CD4-positive, alpha-beta T cell treated with Interleukin-6 for 4 hours (primary cell): ENCODE data around the gene TRMT13.
"Not testable (repeated sequence)": the region's sequence is repeated elsewhere in the genome, so short reads cannot be mapped to it uniquely, and the experiment has no call there.

Experiments
- DNase-seq: peaks from one replicate; pipeline ENCODE4 v3.0.0-alpha.2; 2020; ENCODE audit warnings: mixed read lengths

TRMT13 gene

DNA sequence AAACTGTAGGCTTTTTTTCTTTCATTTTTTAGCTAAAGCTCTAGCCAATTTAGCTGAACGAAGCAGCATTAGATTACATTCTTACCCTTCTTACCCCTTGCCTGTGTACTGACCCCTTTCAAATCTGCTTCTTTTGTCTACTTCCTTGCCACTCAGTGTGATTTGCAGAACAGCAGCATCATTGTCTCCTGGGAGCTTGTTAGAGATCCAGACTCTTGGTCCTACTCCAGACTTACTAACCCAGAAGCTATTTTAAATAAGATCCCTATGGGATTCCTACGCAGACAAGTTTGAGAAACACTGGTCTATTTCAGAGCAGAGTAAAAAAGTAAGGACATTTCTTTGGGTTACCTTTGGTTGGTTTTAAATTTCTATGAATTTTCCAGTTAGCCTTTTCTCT lies 31.3 kb downstream of the TRMT13 start:
- DNase-seq, result no peak

DNA sequence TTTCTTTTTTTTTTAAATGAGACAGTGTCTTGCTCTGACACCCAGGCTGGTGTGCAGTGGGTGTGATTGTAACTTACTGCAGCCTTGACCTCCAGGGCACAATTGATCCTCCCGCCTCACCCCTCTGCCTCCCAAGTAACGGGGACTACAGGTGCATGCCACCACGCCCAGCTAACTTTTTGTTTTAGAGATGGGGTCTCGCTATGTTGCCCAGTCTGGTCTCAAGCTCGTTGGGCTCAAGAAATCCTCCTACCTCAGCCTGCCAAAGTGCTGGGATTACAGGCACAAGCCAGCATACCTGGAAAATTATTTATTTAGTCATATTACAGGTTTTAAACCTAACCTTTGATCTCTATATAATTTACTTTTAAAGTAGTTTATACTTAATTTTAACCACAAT lies 31.7 kb downstream of the TRMT13 start:
- DNase-seq, result no peak

DNA sequence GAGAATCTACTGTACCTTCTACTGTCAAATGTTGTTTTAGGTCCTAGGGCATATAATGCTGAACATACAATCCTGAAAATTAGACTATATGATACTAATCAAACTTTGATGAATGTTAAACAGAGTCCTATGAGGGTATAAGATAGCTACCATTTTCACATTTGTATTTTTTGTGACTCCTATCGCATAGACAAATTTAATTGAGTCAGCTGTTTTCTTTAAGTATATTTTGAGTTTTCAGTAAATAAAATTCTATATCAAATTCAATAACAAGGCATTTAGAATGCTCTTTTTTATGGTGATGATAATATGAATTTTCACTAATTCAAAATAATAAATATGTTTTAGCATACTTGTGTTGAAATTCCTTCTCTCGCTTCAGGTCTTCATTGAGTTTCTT lies 35.1 kb downstream of the TRMT13 start:
- no peak for DNase-seq

DNA sequence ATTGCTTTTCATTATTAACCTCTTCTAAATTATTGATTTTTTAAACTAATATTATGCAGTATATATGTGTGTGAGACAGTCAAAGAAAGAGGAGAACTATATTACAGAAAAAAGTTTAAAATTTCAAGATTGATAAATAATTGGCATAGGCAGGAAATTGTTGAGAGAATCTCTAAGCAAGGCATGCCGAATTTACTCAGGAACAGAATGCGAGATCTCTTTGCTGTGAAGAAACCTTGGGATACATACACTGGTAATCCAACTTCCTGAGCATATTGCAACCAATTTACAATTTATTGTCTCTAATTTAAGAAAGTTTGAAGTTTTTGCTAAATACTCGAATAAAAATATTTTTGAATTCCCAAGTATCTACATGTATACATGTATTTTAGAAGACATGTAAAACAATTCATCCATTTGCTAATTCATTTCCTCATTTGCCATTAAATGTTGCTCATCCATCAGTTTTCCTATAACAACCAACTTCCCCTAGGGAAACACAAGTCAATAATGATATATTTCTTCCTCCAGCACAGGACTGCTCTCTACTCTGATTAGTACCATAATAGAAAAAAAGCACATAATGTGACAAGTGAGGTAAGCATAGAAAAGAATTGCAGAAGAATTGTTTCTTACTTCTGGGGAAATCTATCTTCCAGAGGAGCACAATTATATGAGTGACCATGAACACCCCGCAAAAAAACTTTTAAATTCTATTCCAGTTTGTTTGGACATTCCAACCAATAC lies 44.5 kb downstream of the TRMT13 start:
- no peak for DNase-seq

DNA sequence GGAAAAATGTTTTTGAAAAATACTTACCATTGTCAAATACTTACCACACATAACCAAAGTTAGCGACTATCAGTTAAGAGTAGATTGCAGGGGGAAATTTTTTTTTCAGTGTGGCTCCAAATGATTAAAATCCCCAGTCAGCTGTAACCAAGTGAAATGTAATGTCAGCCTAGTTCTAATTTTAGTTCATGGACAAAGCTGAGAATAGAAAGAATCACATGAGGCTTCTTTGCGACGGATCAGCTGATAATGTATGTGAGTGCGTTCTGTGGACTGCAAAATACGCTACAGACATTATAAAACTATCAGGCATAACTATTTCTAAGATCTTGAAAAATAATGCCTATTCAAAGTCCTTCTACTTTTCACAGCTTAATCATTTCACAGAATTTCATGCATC lies 45.1 kb downstream of the TRMT13 start, which contains the start of gene LRRC39:
Gene LRRC39, minus strand, starts transcription at position 166 of the 400 bp plus-strand sequence. CDS start 9,740 bp downstream, outside the sequence.
- no peak for DNase-seq

DNA sequence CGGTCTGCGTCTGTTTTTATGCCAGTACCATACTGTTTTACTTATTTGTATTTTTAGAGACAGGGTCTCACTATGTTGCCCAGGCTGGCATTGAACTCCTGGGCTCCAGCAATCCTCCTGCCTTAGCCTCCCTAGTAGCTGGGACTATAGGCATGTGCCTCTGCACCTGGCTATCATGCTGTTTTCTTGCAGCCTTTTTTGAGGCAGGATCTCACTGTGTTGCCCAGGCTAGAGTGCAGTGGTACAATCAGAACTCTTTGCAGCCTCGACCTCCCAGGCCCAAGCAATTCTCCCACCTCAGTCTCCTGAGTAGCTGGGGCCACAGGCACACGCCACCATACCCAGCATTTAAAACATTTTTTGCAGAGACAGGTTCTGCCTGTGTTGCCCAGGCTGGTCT lies 50.4 kb downstream of the TRMT13 start:
- DNase-seq, result no peak

DNA sequence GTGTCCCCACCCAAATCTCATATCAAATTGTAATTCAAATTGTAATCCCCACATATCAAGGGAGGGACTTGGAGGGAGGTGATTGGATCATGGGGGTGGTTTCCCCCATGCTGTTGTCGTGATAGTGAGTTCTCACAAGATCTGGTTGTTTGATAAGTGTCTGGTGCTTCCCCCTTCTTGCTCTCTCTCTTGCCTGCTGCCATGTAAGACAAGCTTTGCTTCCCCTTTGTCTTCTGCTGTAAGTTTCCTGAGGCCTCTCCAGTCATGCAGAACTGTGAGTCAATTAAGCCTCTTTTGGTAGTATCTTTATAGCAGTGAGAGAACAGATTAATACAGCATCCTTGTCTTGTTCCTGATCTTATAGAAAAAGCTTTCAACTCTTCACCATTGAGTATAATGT lies 51.6 kb downstream of the TRMT13 start:
- DNase-seq, result no peak

DNA sequence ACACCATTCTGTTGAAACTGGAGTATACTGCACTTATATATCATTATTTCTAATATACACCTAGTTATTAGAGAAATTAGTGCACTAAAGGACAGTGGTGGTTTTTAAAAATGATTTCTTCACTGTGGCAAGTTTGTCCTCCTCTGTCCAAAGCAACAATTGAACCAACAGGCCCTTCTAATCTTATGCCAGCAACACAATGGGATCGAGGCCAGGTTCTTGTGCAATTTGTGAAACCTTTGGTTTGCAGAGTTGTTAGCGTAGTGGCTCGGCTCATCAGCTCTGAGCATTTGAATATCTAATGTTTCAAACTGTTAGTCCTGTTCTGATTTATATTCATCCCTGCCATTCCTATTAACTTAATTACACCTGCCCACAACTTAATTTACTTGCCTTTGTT lies 54.9 kb downstream of the TRMT13 start:
- no peak for DNase-seq

DNA sequence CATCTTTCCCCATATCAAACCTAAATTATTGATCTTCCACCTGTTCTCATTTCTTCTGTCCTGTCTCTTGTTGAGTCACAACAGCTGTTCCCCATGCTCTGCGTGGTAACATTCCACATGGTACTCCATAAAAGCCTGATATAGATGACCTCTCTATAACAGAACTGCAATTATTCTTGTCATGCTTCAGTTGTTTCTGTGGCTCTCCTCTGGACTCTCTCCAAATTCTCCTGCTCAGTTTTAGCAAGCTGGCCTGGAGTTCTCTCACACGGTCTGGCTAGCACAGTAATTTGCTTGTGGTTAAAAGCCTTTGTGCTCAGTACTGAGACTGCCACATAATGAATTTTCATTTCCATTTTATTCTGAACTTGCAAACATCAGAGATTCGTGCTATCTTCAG lies 55.7 kb downstream of the TRMT13 start:
- DNase-seq, result no peak

DNA sequence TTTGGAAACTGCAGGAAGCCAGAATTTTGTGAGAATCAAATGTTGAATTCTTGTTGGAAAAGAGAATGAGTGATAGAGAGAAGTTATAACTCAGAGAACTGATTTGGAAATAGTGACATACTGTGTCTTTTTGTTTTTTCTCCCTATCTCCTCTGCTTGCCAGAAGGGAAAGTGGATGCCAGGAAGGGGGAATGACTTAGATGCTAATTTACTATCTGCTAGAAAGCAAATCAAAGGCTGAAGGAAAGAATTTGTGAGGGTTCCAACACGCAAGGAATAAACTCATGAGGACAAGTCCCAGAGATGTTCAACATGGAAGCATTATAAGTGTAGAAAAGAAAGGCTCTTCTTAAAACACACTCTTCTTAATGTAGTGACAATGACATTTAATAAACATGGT lies 65.6 kb downstream of the TRMT13 start:
- DNase-seq, result no peak

DNA sequence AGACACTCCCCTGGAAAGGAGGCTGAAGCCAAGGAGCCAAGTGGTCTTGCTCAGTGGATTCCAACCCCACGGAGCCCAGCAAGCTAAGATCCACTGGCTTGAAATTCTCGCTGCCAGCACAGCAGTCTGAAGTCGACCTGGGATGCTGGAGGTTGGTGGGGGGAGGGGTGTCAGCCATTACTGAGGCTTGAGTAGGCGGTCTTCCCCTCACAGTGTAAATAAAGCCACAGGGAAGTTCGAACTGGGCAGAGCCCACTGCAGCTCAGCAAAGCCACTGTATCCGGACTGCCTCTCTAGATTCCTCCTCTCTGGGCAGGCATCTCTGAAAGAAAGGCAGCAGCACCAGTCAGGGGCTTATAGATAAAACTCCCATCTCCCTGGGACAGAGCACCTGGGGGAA lies 67.1 kb downstream of the TRMT13 start:
- DNase-seq, result not testable (repeated sequence)
